SK-N-SH (cell line): Measurements from ENCODE around the gene GULP1. TPM values are rescaled to one million over a fixed set of nuclear protein-coding genes. Genes with fewer than 3 reads are reported as not detected.

Source experiments
- CTCF ChIA-PET: fragments of 300-600, 350-600 bp; formaldehyde crosslinking; extraction: SDS; loops from one replicate; lab custom pipeline; 2021; lab: Yijun Ruan, JAX
- POLR2A ChIA-PET: fragments of 350-600 bp; sonication (Branson Sonifier 250); formaldehyde crosslinking; extraction: SDS; loops from one replicate; lab custom pipeline; 2020; ENCODE audit warnings: antibody characterized with exemption, inconsistent platforms; lab: Yijun Ruan, JAX
- DNase-seq: peaks from one replicate; pipeline ENCODE4 v3.0.0; 2012
- H2AFZ ChIP-seq: fragments of 200-600 bp; sonication (generic); 2 replicates; pipeline ENCODE4 v1.8.1; 2016; ENCODE audit warnings: antibody characterized with exemption, mild to moderate bottlenecking, low read depth
- H3F3A ChIP-seq: fragments of 200-600 bp; sonication (generic); replicated peaks from 2 replicates; pipeline ENCODE3; 2016; ENCODE audit warnings: antibody characterized with exemption, mild to moderate bottlenecking; ENCODE audit not compliant: insufficient read depth
- H3K27ac ChIP-seq, 2 experiments: fragments of 200-500 bp in 1 of 2; fragments of 200-600 bp in 1 of 2; sonication (Bioruptor generic) in 1 of 2; sonication (generic), shearing (Covaris generic) in 1 of 2; 2 replicates each; pipeline versions ENCODE4 v1.5.1 to v1.6.1; 2014 to 2016; ENCODE audit warnings: low read depth in 2 of 2, inconsistent platforms in 1 of 2, low read length in 1 of 2, mild to moderate bottlenecking in 1 of 2, mixed read lengths in 1 of 2
- H3K27me3 ChIP-seq: fragments of 200-600 bp; sonication (generic), shearing (Covaris generic); 2 replicates; pipeline ENCODE4 v1.6.1; 2016; ENCODE audit warnings: mixed run types; ENCODE audit not compliant: insufficient read depth
- H3K36me3 ChIP-seq, 2 experiments: fragments of 200-500 bp in 1 of 2; fragments of 200-600 bp in 1 of 2; sonication (Bioruptor generic) in 1 of 2; sonication (generic) in 1 of 2; replicated peaks in 1 of 2; 2 replicates each; pipeline versions ENCODE3 to v1.5.1; 2014 to 2016; ENCODE audit warnings: low read length in 1 of 2, mild to moderate bottlenecking in 1 of 2; ENCODE audit not compliant: insufficient read depth in 2 of 2, control insufficient read depth in 1 of 2
- H3K4me1 ChIP-seq, 2 experiments: fragments of 200-500 bp in 1 of 2; fragments of 200-600 bp in 1 of 2; sonication (Bioruptor generic) in 1 of 2; sonication (generic), shearing (Covaris generic) in 1 of 2; 2 replicates each; pipeline versions ENCODE4 v1.5.1 to v1.6.1; 2014 to 2016; ENCODE audit warnings: low read depth in 1 of 2, low read length in 1 of 2, mixed run types in 1 of 2; ENCODE audit not compliant: insufficient read depth in 2 of 2, control insufficient read depth in 1 of 2
- H3K4me2 ChIP-seq: fragments of 200-600 bp; sonication (generic), shearing (Covaris generic); 2 replicates; pipeline ENCODE4 v1.6.1; 2017; ENCODE audit warnings: mixed run types
- H3K4me3 ChIP-seq, 2 experiments: fragments of 200-500 bp in 1 of 2; fragments of 200-600 bp in 1 of 2; sonication (Bioruptor generic) in 1 of 2; sonication (generic), shearing (Covaris generic) in 1 of 2; 2 replicates each; pipeline versions ENCODE4 v1.5.1 to v1.8.1; 2014 to 2016; ENCODE audit warnings: low read depth in 2 of 2, inconsistent platforms in 1 of 2, low read length in 1 of 2, mild to moderate bottlenecking in 1 of 2, mixed read lengths in 1 of 2, moderate library complexity in 1 of 2
- H3K79me2 ChIP-seq: fragments of 200-600 bp; sonication (generic); 2 replicates; pipeline ENCODE4 v1.8.1; 2017; ENCODE audit warnings: mild to moderate bottlenecking; ENCODE audit not compliant: insufficient read depth
- H3K9ac ChIP-seq: fragments of 200-600 bp; sonication (generic); 2 replicates; pipeline ENCODE4 v1.6.1; 2017; ENCODE audit warnings: mixed run types
- H3K9me2 ChIP-seq: fragments of 200-600 bp; sonication (generic); 2 replicates; pipeline ENCODE4 v1.6.1; 2017; ENCODE audit warnings: mixed run types
- H3K9me3 ChIP-seq: fragments of 200-600 bp; sonication (generic); 2 replicates; pipeline ENCODE4 v1.6.1; 2017; ENCODE audit warnings: mixed run types, mild to moderate bottlenecking, moderate library complexity
- H4K20me1 ChIP-seq: fragments of 200-600 bp; sonication (generic); 2 replicates; pipeline ENCODE4 v1.6.1; 2017; ENCODE audit warnings: mild to moderate bottlenecking, mixed run types; ENCODE audit not compliant: insufficient read depth
- CTCF ChIP-seq: fragments of 200-600 bp; sonication (generic); IDR thresholded peaks from 2 replicates; pipeline ENCODE4 v1.6.1; 2017; ENCODE audit warnings: antibody characterized with exemption, mild to moderate bottlenecking, moderate library complexity
- EP300 ChIP-seq, 2 experiments: IDR thresholded peaks; 2 replicates each; pipeline versions ENCODE4 v1.4.0 to v1.6.1; 2012; ENCODE audit warnings: borderline replicate concordance in 1 of 2, low read depth in 1 of 2, low read length in 1 of 2
- FOSL2 ChIP-seq: IDR thresholded peaks from 2 replicates; pipeline ENCODE4 v1.4.0; 2012; ENCODE audit warnings: low read depth, mild to moderate bottlenecking, moderate library complexity, borderline replicate concordance
- GATA2 ChIP-seq: sonication (generic); formaldehyde crosslinking; IDR thresholded peaks from 2 replicates; pipeline ENCODE4 v1.5.0; 2020; ENCODE audit warnings: mild to moderate bottlenecking, missing genetic modification reagents
- IRF3 ChIP-seq: fragments of 150-350 bp; IDR thresholded peaks from 2 replicates; pipeline ENCODE4 v1.6.1; 2016; ENCODE audit warnings: mild to moderate bottlenecking, low read depth, low read length
- MAX ChIP-seq: IDR thresholded peaks from 2 replicates; pipeline ENCODE4 v1.4.0; 2012; ENCODE audit warnings: low read depth
- MEF2A ChIP-seq: IDR thresholded peaks from 2 replicates; pipeline ENCODE4 v1.4.0; 2012; ENCODE audit warnings: low read depth, borderline replicate concordance
- NFIC ChIP-seq: IDR thresholded peaks from 2 replicates; pipeline ENCODE4 v1.4.0; 2012; ENCODE audit warnings: borderline replicate concordance
- POLR2AphosphoS5 ChIP-seq: IDR thresholded peaks from 2 replicates; pipeline ENCODE4 v1.6.1; 2012; ENCODE audit warnings: low read depth, low read length
- REST ChIP-seq: IDR thresholded peaks from 2 replicates; pipeline ENCODE4 v1.6.1; 2012; ENCODE audit warnings: mild to moderate bottlenecking, low read depth, low read length, moderate library complexity
- SIN3A ChIP-seq: IDR thresholded peaks from 2 replicates; pipeline ENCODE4 v1.6.1; 2012; ENCODE audit warnings: low read depth, mild to moderate bottlenecking, low read length, moderate library complexity, borderline replicate concordance
- WGBS: methylation state at CpG from one replicate; pipeline ENCODE4 v1.1.6; 2017; ENCODE audit warnings: low lambda C conversion rate; 5-methylcytosine and 5-hydroxymethylcytosine counted together
- polyA plus RNA-seq, 3 experiments: library from polyadenylated mRNA; depleted of rRNA; stranded (reverse); fragments of >200 nt; gene quantifications; 2 replicates each; pipeline ENCODE4 v1.2.3, GENCODE V29; 2012

The GULP1 gene
- polyA plus RNA-seq, 1 of the 3 experiments (the other 2 are of a cell fraction), result 33.8 TPM

- ChIA-PET CTCF (no interaction called here), POLR2A (no interaction called here)
- no peaks in the 10 kb centered on the region for H3K9me2 ChIP-seq
- TF ChIP-seq NFIC (no peak), GATA2 (no peak), CTCF (no peak), POLR2AphosphoS5 (no peak), EP300 (IDR thresholded peaks at IDR 0.05; ENCODE audit: borderline replicate concordance in 1 of 2, low read depth in 1 of 2, low read length in 1 of 2) (no peak), IRF3 (no peak), REST (no peak), FOSL2 (no peak), SIN3A (no peak), MAX (no peak), MEF2A (no peak)
- WGBS, result 94% methylated on average over 3 of the region's 3 CpGs
- 0 out of 2 replicates have a peak, but pooled peaks cover 6% of the 10 kb centered on the region for H3K9me3 ChIP-seq
- H3K4me2 ChIP-seq, result no peak overlapping the region
- no peak overlapping the region for H3K9ac ChIP-seq
- peaks cover 50% of the 10 kb centered on the region for H3K79me2 ChIP-seq
- peaks cover 0 to 11% of the 10 kb centered on the region in 2 experiments; a peak in 2 of 4 replicates for H3K4me1 ChIP-seq
- peaks cover 4 to 10% of the 10 kb centered on the region in 2 experiments for H3K36me3 ChIP-seq
- no peak overlapping the region for H2AFZ ChIP-seq
- peaks cover 13% of the 10 kb centered on the region for H3F3A ChIP-seq
- no peak for DNase-seq
- H3K27ac ChIP-seq, result no peak overlapping the region
- no peaks in the 10 kb centered on the region for H4K20me1 ChIP-seq
- H3K4me3 ChIP-seq, result no peak overlapping the region
- no peaks in the 10 kb centered on the region for H3K27me3 ChIP-seq
Measured at GRCh38 chr2:188473306-188473705, 181.6 kb downstream of the GULP1 start.
